ENCODE results near the gene CD6. TPM values are rescaled to one million over a fixed set of nuclear protein-coding genes. Genes with fewer than 3 reads are reported as not detected.

The CD6 gene
- total RNA-seq, 1 donor from 2014 or later, result 12.0 TPM

DNA sequence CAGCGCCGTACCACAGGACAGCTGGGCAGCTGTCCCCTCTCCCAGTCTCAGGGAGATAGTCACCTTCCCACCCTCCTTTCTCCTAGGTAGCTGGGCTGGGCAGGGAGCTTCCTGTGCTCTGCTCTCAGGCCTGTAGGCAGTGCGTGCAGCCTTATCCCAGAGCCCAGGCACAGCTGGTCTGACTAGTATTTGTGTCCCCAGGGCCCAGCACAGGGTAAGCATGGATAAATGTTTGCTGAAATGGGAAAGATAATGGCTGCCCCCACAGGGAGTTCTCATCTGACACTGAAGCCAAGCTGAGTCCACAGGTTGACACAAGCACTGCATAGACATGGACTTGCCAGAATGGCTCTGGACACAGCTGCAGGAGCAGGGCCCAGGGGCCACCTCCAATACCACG is 29.3 kb upstream of the CD6 start:
- DNase-seq (no peak), ATAC-seq (ENCODE audit: low read depth) (no peak)
- Mint-ChIP-seq H3K9me3 (no peaks in the 10 kb centered on the region), H3K27me3 (no peaks in the 10 kb centered on the region), H3K4me3 (no peak overlapping the region), H3K36me3 (ENCODE audit: low read depth) (peaks cover 94% of the 10 kb centered on the region), H3K27ac (peak overlapping the region; percentile 76), H3K4me1 (peaks cover 46% of the 10 kb centered on the region)
- POLR2A ChIA-PET, result interaction anchor here (0.8 to 3.1 kb wide), 6 partner anchors 8 to 28 kb away, joined by 3 to 18 read pairs (median 7); partner anchors contain the start of genes SLC15A3 and TMEM109
- CTCF ChIA-PET, result interaction anchor here (0.8 to 2.0 kb wide), 2 partner anchors 8 to 27 kb away, joined by 3 to 11 read pairs; no protein-coding TSS in a partner anchor
- TF ChIP-seq, protein P1, sequence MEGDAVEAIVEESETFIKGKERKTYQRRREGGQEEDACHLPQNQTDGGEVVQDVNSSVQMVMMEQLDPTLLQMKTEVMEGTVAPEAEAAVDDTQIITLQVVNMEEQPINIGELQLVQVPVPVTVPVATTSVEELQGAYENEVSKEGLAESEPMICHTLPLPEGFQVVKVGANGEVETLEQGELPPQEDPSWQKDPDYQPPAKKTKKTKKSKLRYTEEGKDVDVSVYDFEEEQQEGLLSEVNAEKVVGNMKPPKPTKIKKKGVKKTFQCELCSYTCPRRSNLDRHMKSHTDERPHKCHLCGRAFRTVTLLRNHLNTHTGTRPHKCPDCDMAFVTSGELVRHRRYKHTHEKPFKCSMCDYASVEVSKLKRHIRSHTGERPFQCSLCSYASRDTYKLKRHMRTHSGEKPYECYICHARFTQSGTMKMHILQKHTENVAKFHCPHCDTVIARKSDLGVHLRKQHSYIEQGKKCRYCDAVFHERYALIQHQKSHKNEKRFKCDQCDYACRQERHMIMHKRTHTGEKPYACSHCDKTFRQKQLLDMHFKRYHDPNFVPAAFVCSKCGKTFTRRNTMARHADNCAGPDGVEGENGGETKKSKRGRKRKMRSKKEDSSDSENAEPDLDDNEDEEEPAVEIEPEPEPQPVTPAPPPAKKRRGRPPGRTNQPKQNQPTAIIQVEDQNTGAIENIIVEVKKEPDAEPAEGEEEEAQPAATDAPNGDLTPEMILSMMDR (IDR thresholded peaks at IDR 0.05), result no peak
- intact Hi-C loops (cut with micrococcal nuclease), result no loop called here

DNA sequence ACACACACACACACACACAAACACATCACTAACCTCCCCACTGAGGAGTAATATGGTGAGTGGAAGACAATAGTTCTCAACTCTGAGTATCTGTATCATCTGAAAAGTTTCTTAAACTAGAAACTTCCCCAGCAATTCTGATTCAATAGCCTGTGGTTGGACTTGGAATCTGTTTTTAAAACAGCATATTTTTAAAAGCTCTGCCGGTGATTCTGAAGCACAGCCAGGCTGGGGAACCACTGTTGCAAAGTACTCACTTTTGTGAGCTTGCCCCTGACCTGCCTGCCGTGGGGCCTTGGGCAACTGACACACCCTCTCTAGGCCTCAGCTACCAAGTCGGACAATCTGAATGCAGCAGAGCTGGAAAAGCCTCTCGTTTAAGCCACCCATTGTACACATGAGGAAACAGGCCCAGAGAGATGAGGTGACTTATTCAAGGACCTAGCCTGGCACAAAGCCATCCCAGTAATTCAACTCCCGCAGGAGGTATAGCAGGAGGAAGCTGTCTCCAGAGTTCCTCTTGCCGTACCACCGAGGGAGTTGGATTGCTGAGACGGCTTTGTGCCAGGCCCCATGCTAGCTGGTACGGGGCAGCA is 28.4 kb upstream of the CD6 start:
- TF ChIP-seq, protein P1 (IDR thresholded peaks at IDR 0.05), result no peak
- Mint-ChIP-seq H3K4me3 (no peak overlapping the region), H3K27me3 (no peaks in the 10 kb centered on the region), H3K36me3 (ENCODE audit: low read depth) (peaks cover 91% of the 10 kb centered on the region), H3K27ac (peak overlapping the region; percentile 18), H3K4me1 (peaks cover 51% of the 10 kb centered on the region), H3K9me3 (no peaks in the 10 kb centered on the region)
- ATAC-seq (ENCODE audit: low read depth) (no peak), DNase-seq (no peak)
- ChIA-PET CTCF (interaction anchor here (2.0 kb wide), 1 partner anchor 28 kb away, joined by 11 read pairs; no protein-coding TSS in a partner anchor), POLR2A (interaction anchor here (0.9 to 3.1 kb wide), 4 partner anchors 9 to 29 kb away, joined by 3 to 18 read pairs (median 8); partner anchors contain the start of genes SLC15A3 and TMEM109)
- intact Hi-C loops (cut with micrococcal nuclease), result no loop called here

DNA sequence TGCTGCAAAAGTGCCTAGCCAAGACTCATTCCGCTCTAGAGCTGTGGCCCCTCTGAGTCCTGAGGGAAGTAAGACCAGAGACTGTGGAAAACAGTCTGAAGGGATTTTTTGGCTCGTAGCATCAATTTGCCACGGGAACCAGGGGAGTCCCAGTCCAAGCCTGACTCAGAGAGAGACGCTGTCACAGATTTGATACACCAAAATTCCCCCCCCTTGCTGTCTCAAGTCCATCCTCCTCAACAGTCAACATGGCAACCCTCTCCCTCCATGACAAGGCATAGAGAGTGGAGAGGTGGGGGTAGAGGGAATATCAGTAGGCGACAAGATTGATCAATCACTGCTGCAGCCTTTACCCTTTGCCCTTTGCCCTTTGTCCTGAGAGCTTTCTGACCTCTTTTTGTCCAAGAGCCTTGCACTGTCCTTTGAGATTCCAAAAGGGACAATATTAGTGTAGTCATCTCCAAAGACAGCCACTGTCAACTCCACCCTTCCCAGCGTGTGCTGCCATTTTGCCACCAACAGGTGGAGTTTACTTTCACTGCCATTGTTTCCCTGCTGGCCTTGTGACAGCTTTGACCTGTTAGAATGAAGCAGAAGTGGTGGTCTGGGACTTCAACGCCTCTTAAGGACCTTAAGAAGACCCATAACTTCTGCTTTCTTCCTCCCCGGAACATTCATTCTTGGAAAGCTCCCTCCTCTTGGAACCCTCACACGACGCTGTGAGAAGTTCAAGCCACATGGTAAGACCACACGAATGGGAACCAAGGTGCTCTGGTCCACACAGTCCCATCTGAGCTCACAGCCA is 26.8 kb upstream of the CD6 start:
- CTCF ChIA-PET, result interaction anchor here (0.9 to 2.3 kb wide), 3 partner anchors 12 to 46 kb away, joined by 3 to 7 read pairs (median 6); no protein-coding TSS in a partner anchor
- H3K4me1 Mint-ChIP-seq, result peaks cover 66% of the 10 kb centered on the region
- peak; percentile 31 for ATAC-seq (ENCODE audit: low read depth)
- peaks cover 82% of the 10 kb centered on the region for H3K36me3 Mint-ChIP-seq (ENCODE audit: low read depth)
- no peak for DNase-seq
- H3K27me3 Mint-ChIP-seq, result no peaks in the 10 kb centered on the region
- POLR2A ChIA-PET, result interaction anchor here (1.4 to 1.9 kb wide), 2 partner anchors 8 to 29 kb away, joined by 5 to 7 read pairs; no protein-coding TSS in a partner anchor
- TF ChIP-seq, protein P1 (IDR thresholded peaks at IDR 0.05), result no peak
- H3K4me3 Mint-ChIP-seq, result no peak overlapping the region
- H3K9me3 Mint-ChIP-seq, result no peaks in the 10 kb centered on the region
- intact Hi-C loops (cut with micrococcal nuclease), result loop anchor here (1.0 kb wide), 1 partner anchor 12 kb away; no protein-coding TSS in a partner anchor
- peak overlapping the region; percentile 27 for H3K27ac Mint-ChIP-seq

DNA sequence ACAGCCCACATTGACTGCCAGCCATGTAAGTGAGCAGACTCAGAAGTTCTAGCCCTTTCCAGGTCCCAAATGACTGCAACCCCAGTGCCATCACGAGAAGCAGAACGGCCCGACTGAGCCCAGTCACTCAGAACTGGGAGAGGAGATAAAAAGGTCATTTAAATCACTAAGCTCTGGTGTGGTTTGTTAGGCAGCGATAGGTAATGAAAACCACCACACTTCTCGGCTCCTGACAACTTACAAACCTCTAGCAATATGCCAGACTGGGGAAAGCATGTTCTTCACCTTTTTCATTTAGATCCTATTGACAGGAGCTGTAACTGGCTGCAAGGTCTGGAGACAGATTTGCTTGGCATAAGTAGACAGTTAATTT is 26.2 kb upstream of the CD6 start:
- intact Hi-C loops (cut with micrococcal nuclease), result no loop called here
- Mint-ChIP-seq H3K27ac (peak overlapping the region; percentile 27), H3K27me3 (no peaks in the 10 kb centered on the region), H3K36me3 (ENCODE audit: low read depth) (peaks cover 77% of the 10 kb centered on the region), H3K4me3 (no peak overlapping the region), H3K4me1 (peaks cover 71% of the 10 kb centered on the region), H3K9me3 (no peaks in the 10 kb centered on the region)
- TF ChIP-seq, protein P1 (IDR thresholded peaks at IDR 0.05), result no peak
- no peak for DNase-seq
- no peak for ATAC-seq (ENCODE audit: low read depth)
- CTCF ChIA-PET, result interaction anchor here (0.7 to 2.3 kb wide), 5 partner anchors 13 to 184 kb away, joined by 3 to 7 read pairs (median 3); no protein-coding TSS in a partner anchor
- POLR2A ChIA-PET, result interaction anchor here (1.4 to 1.9 kb wide), 2 partner anchors 9 to 30 kb away, joined by 5 to 7 read pairs; no protein-coding TSS in a partner anchor

Measured in activated B cell treated with CpG ODN at 0.5 μM for 24 hours (primary cell).